Kasumi-1 (cell line): ENCODE measurements around the gene MPST.
"Not testable (repeated sequence)": the region's sequence is repeated elsewhere in the genome, so short reads cannot be mapped to it uniquely, and the experiment has no call there.

Experiments used
- DNase-seq, 2 experiments: peaks; one replicate each; lab custom pipeline; 2025; lab: John Stamatoyannopoulos, UW

MPST gene

GRCh38 chr22:37019309-37020191 lies at the start of gene MPST, which contains the start of gene TST:
Gene MPST, plus strand, starts transcription at chr22:37019742. Its CDS starts 95 bp downstream, at chr22:37019837.
Gene TST, minus strand, starts transcription at chr22:37019447. Its CDS starts 715 bp downstream, at chr22:37018732.
- peak; percentile 36 to 62 for DNase-seq

- DNase-seq = no peak
Observed at GRCh38 chr22:36971341-36972125, 48.0 kb upstream of the MPST start.

GRCh38 chr22:36976606-36977005 lies 42.9 kb upstream of the MPST start:
- no peak for DNase-seq

GRCh38 chr22:36977401-36977861 lies 42.1 kb upstream of the MPST start:
- peak; percentile 54 to 55 for DNase-seq

- DNase-seq = peak; percentile 86
Observed at GRCh38 chr22:36977947-36978660, 41.4 kb upstream of the MPST start.

GRCh38 chr22:36979016-36979910 lies 40.3 kb upstream of the MPST start:
- no peak for DNase-seq

GRCh38 chr22:36981247-36981775 lies 38.2 kb upstream of the MPST start:
- no peak for DNase-seq

GRCh38 chr22:36982136-36982535 lies 37.4 kb upstream of the MPST start:
- peak; percentile 2 to 40 for DNase-seq

GRCh38 chr22:36985211-36985889 lies 34.2 kb upstream of the MPST start:
- DNase-seq = no peak

GRCh38 chr22:36986242-36986821 lies 33.2 kb upstream of the MPST start:
- peak; percentile 59 to 62 for DNase-seq

GRCh38 chr22:36988075-36988832 lies 31.3 kb upstream of the MPST start:
- no peak for DNase-seq

GRCh38 chr22:36989012-36989411 lies 30.5 kb upstream of the MPST start:
- DNase-seq = not testable (repeated sequence)

- DNase-seq = no peak
Observed at GRCh38 chr22:36990457-36990856, 29.1 kb upstream of the MPST start.

GRCh38 chr22:36991206-36991605 lies 28.3 kb upstream of the MPST start:
- no peak for DNase-seq

GRCh38 chr22:36997746-36998145 lies 21.8 kb upstream of the MPST start:
- DNase-seq = no peak

GRCh38 chr22:36998620-36999351 lies 20.8 kb upstream of the MPST start:
- no peak for DNase-seq

- no peak for DNase-seq
Observed at GRCh38 chr22:36999463-36999862, 20.1 kb upstream of the MPST start.
